Common myeloid progenitor, CD34-positive (primary cell): Measurements from ENCODE around the gene ISG20L2.

Experiments used
- CTCF ChIA-PET: fragments of 350-600 bp; sonication (Branson Sonifier 250); formaldehyde crosslinking; loops from one replicate; lab custom pipeline; 2021; ENCODE audit warnings: antibody characterized with exemption; lab: Charles Lee
- POLR2A ChIA-PET: fragments of 350-600 bp; sonication (Branson Sonifier 250); formaldehyde crosslinking; loops from one replicate; lab custom pipeline; 2021; ENCODE audit warnings: antibody characterized with exemption; lab: Charles Lee
- DNase-seq, 3 donors: peaks; one replicate each; pipeline versions ENCODE4 v3.0.0 to v3.0.0-alpha.2; 2013
- H3K27ac ChIP-seq, 2 experiments: 1 replicate in 1 of 2; 2 replicates in 1 of 2; pipeline ENCODE4 v1.7.0; 2013; ENCODE audit warnings: inconsistent platforms in 2 of 2, low read length in 2 of 2, mild to moderate bottlenecking in 2 of 2, low read depth in 1 of 2, moderate library complexity in 1 of 2; ENCODE audit not compliant: severe bottlenecking in 2 of 2, insufficient read depth in 1 of 2, poor library complexity in 1 of 2
- H3K27me3 ChIP-seq, 5 experiments: replicated peaks in 2 of 5; 1 replicate in 3 of 5; 2 replicates in 2 of 5; pipeline versions ENCODE4 v1.6.1 to v1.7.0; 2013; ENCODE audit warnings: low read length in 4 of 5, mild to moderate bottlenecking in 2 of 5, moderate library complexity in 2 of 5, inconsistent platforms in 1 of 5; ENCODE audit not compliant: insufficient read depth in 5 of 5, control insufficient read depth in 4 of 5
- H3K36me3 ChIP-seq, 4 experiments: 1 replicate in 2 of 4; 2 replicates in 2 of 4; pipeline versions ENCODE4 v1.6.1 to v1.7.0; 2013; ENCODE audit warnings: low read length in 3 of 4, control low read depth in 1 of 4, mild to moderate bottlenecking in 1 of 4; ENCODE audit not compliant: control insufficient read depth in 4 of 4, insufficient read depth in 4 of 4
- H3K4me1 ChIP-seq, 4 experiments: 1 replicate in 3 of 4; 2 replicates in 1 of 4; pipeline versions ENCODE4 v1.6.1 to v1.7.1; 2013; ENCODE audit warnings: low read length in 3 of 4, mild to moderate bottlenecking in 3 of 4, control low read depth in 1 of 4, inconsistent platforms in 1 of 4, moderate library complexity in 1 of 4; ENCODE audit not compliant: control insufficient read depth in 4 of 4, insufficient read depth in 4 of 4; ENCODE audit errors: control extremely low read depth in 1 of 4
- H3K4me3 ChIP-seq, 7 experiments: 1 replicate in 4 of 7; 2 replicates in 3 of 7; pipeline versions ENCODE4 v1.5.1 to v1.7.0; 2013; ENCODE audit warnings: mild to moderate bottlenecking in 7 of 7, low read length in 6 of 7, moderate library complexity in 6 of 7, inconsistent platforms in 2 of 7, low read depth in 2 of 7, control low read depth in 1 of 7; ENCODE audit not compliant: insufficient read depth in 4 of 7, control insufficient read depth in 1 of 7; ENCODE audit errors: extremely low read depth in 1 of 7
- H3K9me3 ChIP-seq, 5 experiments: 1 replicate in 4 of 5; 2 replicates in 1 of 5; pipeline versions ENCODE4 v1.6.1 to v1.7.1; 2013; ENCODE audit warnings: low read length in 4 of 5, mild to moderate bottlenecking in 2 of 5, inconsistent platforms in 1 of 5, low read depth in 1 of 5, moderate library complexity in 1 of 5; ENCODE audit not compliant: control insufficient read depth in 4 of 5, insufficient read depth in 2 of 5; ENCODE audit errors: control extremely low read depth in 1 of 5
- WGBS: methylation state at CpG from one replicate; pipeline ENCODE4 v1.1.5; 2013; ENCODE audit not compliant: insufficient coverage; 5-methylcytosine and 5-hydroxymethylcytosine counted together

ISG20L2 gene

GRCh38 chr1:156709031-156709430, 19.5 kb downstream of the ISG20L2 start:
- ChIA-PET CTCF (interaction anchor here (0.6 to 14.1 kb wide), 4 partner anchors 17 to 137 kb away, joined by 3 to 236 read pairs (median 22); no protein-coding TSS in a partner anchor), POLR2A (no interaction called here)
- Histone ChIP-seq H3K4me1 (peaks cover 0 to 27% (median 21%) of the 10 kb centered on the region in 4 experiments), H3K9me3 (no peaks in the 10 kb centered on the region), H3K4me3 (no peak overlapping the region), H3K27me3 (peaks cover 5 to 52% (median 15%) of the 10 kb centered on the region in 5 experiments), H3K36me3 (no peaks in the 10 kb centered on the region), H3K27ac (no peak overlapping the region)
- 88% methylated on average over 3 of the region's 4 CpGs for WGBS
- no peak for DNase-seq

GRCh38 chr1:156708218-156708661, 20.3 kb downstream of the ISG20L2 start:
- Histone ChIP-seq H3K4me1 (peaks cover 0 to 27% (median 21%) of the 10 kb centered on the region in 4 experiments), H3K27me3 (peaks cover 7 to 60% (median 23%) of the 10 kb centered on the region in 5 experiments), H3K27ac (no peak overlapping the region), H3K4me3 (no peak overlapping the region), H3K9me3 (no peaks in the 10 kb centered on the region), H3K36me3 (no peaks in the 10 kb centered on the region)
- 68% methylated on average over 4 of the region's 4 CpGs for WGBS
- ChIA-PET POLR2A (no interaction called here), CTCF (interaction anchor here (0.6 to 14.1 kb wide), 6 partner anchors 18 to 136 kb away, joined by 3 to 236 read pairs (median 3); no protein-coding TSS in a partner anchor)
- no peak for DNase-seq

- WGBS = 17% methylated on average over 1 of the region's 8 CpGs
- Histone ChIP-seq H3K36me3 (no peaks in the 10 kb centered on the region), H3K4me1 (peaks cover 0 to 27% (median 21%) of the 10 kb centered on the region in 4 experiments), H3K4me3 (no peak overlapping the region), H3K27ac (no peak overlapping the region), H3K9me3 (no peaks in the 10 kb centered on the region), H3K27me3 (peaks cover 7 to 66% (median 27%) of the 10 kb centered on the region in 5 experiments)
- DNase-seq = no peak
- ChIA-PET CTCF (interaction anchor here (0.6 to 14.1 kb wide), 11 partner anchors 8 to 72 kb away, joined by 3 to 236 read pairs (median 3); no protein-coding TSS in a partner anchor), POLR2A (interaction anchor here (0.8 to 1.6 kb wide), 2 partner anchors 18 to 19 kb away, joined by 3 to 8 read pairs; no protein-coding TSS in a partner anchor)
Observed at GRCh38 chr1:156707417-156708217, 20.9 kb downstream of the ISG20L2 start.

GRCh38 chr1:156706657-156707416, 21.7 kb downstream of the ISG20L2 start:
- ChIA-PET CTCF (interaction anchor here (0.6 to 14.1 kb wide), 14 partner anchors 9 to 82 kb away, joined by 3 to 236 read pairs (median 6); partner anchors contain the start of gene NES), POLR2A (interaction anchor here (0.8 to 1.6 kb wide), 2 partner anchors 17 to 20 kb away, joined by 3 to 8 read pairs; no protein-coding TSS in a partner anchor)
- Histone ChIP-seq H3K27ac (no peak overlapping the region), H3K9me3 (no peaks in the 10 kb centered on the region), H3K4me1 (peaks cover 0 to 27% (median 21%) of the 10 kb centered on the region in 4 experiments), H3K27me3 (peaks cover 7 to 68% (median 27%) of the 10 kb centered on the region in 5 experiments), H3K4me3 (peak overlapping the region in 6 of 7 experiments; percentile 19 to 70 (median 52)), H3K36me3 (no peaks in the 10 kb centered on the region)
- DNase-seq = peak in 2 of 3 donors; percentile 33
- 6% methylated on average over 19 of the region's 29 CpGs for WGBS

- Histone ChIP-seq H3K9me3 (no peaks in the 10 kb centered on the region), H3K27me3 (peaks cover 7 to 75% (median 30%) of the 10 kb centered on the region in 5 experiments), H3K27ac (no peak overlapping the region), H3K4me3 (peak overlapping the region in 6 of 7 experiments; percentile 19 to 70 (median 52)), H3K36me3 (no peaks in the 10 kb centered on the region), H3K4me1 (peaks cover 0 to 27% (median 21%) of the 10 kb centered on the region in 4 experiments)
- DNase-seq = peak; percentile 50 to 75 (median 73)
- CTCF ChIA-PET = interaction anchor here (1.0 to 14.1 kb wide), 16 partner anchors 9 to 132 kb away, joined by 3 to 236 read pairs (median 6); partner anchors contain the start of gene NES
- WGBS = under 1% methylated on average over 43 of the region's 45 CpGs
- POLR2A ChIA-PET = interaction anchor here (0.8 to 1.6 kb wide), 2 partner anchors 17 to 45 kb away, joined by 4 to 8 read pairs; no protein-coding TSS in a partner anchor
Observed at GRCh38 chr1:156705918-156706656, 22.5 kb downstream of the ISG20L2 start.
